Embryonic facial prominence (tissue), 1 donor: ENCODE results near the gene C2orf72.
"Not testable (repeated sequence)": the region's sequence is repeated elsewhere in the genome, so short reads cannot be mapped to it uniquely, and the experiment has no call there.

ENCODE experiments used
- DNase-seq: peaks from one replicate; pipeline ENCODE4 v3.0.0-alpha.2; 2016; ENCODE audit errors: extremely low spot score

The C2orf72 gene

DNA sequence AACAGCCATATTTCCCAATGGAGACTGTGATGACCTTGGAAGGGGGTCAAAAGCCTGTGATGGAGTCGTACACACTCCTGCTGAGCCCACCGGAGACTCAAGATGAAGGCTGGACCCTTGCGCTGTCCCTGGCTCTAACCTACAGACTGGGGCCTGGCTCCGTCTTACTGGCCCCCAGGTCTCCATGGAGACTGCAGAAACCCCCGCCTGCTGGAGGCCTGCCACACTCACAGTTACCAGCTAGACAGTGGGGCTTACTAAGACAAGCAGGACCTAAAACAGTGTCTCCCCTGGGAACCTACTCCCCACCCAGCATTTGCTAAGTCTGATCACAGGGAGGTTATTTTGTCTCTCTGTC lies 9.6 kb downstream of the C2orf72 start:
- DNase-seq = no peak

GRCh38 chr2:231047274-231047922 lies 10.1 kb downstream of the C2orf72 start:
- DNase-seq = no peak

GRCh38 chr2:231047923-231048915 lies 10.9 kb downstream of the C2orf72 start:
- no peak for DNase-seq

DNA sequence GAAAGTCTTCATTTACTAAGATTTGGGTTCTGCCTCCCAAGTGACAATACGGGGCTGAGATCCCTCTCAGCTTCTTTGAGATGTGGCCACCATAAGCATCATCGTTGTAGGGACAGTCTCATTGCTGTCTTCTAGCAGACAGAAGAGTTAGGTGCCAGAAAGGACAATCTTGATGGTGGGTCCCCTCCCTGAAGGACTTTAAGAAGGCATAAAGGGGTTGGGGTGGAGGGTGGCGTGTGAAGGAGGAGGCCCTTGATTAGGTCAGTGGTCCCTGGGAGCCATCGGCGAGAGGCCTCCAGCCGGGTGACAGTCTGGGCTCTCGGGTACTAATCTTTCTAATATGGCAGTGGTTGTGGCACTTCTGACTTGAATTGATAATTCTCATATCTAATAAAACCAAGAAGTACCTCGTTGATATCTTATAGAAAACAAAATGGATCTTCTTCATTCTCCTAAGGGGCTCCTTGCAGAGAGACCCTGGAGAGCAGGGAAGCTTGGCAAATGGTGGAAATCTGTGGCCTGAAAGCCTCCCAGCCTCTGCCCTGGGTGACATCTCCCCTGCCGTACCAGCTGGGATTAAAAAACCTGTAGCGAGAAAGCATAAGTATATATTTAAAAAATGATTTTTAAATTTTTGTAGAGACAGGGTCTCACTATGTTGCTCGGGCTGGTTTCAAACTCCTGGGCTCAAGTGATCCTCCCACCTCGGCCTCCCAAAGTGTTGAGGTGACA lies 12.1 kb downstream of the C2orf72 start:
- DNase-seq = no peak

DNA sequence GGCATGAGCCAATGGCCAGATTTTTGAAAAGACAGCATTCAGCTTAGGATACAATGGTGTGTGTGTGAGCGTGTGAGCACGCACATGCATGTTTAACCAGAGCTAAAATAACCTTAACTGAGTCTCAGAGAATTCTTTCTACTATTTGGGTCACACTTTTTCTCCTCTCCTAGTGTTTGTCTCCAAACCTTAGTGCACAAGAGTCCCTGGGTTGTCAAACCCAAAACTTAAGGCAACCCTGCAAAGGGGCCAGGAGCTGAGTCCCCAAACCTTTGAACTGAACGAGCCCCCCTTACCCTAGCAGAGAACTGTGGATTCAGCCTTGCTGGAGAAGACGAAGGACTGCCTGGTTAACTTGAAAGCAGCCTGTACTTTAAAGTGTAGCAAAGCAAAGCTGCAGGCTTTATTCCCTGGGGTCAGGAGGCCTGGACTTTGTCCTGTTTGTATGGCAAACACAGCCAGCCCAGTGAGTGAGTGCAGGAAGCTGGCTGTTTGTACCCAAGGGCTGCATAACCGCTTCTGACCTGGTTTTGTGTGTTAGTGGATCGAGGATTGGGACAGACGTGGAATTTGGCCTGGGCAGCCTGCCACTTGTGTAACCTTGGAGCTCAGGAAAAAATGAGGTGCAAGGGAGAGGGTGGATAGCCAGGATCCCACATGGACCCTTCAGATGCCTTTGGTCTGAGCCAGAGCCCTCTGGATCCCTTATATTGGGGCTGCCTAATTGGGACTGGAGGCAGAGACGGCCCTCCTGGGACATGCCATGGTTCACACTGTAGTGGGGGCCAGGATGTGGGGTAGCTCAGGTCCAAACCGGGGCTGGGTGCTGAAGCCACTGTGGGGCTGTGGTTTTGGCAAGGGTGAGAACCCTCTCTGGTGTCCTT lies 12.9 kb downstream of the C2orf72 start:
- no peak for DNase-seq

DNA sequence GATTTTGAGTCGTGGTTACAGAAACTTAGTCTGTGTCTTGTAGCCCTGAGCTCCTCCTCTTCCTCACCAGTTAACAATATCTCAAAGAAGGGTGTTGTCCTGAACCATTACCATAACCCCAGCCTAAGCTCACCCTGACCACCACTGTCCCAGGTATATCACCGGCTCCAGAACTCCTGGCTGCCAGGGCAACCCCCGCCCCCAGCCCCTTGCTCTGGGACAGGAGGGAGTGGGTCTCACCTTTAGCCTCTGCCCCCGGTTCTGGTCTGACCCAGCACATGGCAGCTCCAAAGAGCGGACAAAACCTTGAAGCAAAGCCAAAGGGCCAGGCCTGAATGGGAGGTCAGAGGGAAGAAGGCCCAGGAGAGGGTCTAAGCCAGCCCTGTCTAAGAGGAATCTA lies 13.8 kb downstream of the C2orf72 start:
- DNase-seq = no peak

DNA sequence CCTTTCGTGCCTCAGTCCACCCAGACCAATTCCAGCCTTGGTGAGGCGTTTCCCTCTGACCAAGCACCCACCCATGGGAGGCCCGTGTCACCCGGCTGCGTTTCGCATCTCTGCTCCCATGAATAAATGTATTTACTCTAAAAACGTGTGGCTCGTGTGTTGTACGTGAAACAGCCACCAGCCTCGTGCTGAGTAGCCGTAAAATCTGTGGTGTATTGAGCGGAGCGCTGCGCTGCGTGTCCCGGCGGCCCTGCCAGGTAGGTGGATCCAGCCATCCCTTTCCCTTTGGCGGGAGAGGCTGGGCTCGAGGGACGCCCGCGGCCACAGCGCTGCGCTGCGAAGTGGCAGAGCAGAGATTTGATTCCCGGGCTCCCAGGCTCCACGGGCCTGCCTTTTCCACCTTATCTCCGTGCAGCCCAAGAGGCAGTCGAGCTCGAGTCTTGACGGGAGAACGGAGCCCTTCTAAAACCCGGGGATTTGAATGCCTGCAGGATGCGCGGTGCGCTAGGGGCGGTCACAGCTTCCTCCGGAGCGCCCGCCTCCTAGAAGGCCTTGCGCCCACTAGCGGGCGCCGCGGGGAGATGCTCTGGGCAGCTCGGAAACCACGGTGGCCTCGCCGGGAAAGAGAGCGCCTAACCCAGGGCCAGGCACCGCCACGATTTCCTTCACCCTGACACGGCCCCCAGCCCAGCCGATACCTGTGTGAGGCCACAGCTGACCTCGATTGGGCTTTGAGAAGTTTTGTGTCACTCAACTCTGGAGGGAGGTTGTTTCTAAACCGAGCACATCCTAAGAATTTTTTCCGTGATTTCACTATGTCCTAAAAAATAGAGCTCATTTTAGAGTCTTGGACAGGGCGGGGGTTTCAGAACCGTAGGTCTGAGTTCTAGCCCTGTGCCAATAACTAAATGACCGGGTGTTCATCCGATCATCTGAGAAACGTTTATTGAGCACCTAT lies 15.4 kb downstream of the C2orf72 start:
- DNase-seq = peak; percentile 82

GRCh38 chr2:231053846-231054245 lies 16.5 kb downstream of the C2orf72 start:
- DNase-seq = no peak

DNA sequence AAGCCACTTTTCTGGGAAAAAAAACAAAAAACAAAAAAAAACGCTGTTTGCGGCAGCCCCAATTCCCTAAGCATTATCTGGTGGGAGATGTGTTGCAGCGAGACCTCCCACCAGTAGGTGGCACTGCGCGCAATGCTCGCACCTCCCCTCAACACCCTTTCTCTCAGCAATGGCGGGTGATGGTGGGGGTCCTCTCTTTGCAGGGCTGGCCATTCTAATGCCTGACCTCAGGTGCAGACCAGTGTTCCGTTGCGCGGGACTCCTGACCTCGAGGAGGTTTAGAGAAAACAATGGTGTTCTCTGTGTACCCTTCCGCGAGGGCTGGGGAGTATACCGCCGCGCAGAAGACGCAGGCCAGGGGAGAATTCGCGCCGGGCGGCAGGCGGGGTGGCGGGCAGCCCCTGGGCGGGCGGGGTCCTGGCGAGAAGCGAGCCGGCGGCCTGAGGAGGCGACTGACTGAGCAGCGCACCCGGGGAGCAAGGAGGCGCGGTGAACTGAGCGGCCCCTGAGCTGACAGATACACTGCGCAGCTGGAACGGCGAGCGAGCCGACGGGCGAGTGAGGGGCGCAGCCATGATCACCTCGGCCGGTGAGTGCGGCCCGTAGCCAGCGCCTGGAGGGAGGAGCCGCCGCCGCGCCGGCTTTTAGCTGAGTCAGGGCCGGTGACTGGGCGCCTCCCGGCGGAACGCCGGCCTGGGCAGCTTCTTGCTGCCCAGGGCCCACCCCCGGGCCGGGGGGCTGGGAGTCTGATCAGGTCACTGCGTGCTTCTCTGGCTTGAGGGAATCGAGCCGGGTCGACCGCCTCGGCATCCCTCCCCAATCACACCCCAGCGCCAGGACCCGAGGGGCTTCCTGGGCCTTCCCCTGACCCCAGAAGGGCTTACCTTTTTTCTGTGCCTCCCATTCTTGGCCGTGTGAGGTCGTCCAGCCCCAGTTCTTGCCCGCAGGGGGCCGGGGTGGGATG lies 19.4 kb downstream of the C2orf72 start, which contains the start of gene PSMD1:
TSS of gene PSMD1 (plus strand) at position 415 of the 964 bp plus-strand sequence. CDS start at position 574, 159 bp downstream.
- peak; percentile 80 for DNase-seq

- DNase-seq = no peak
Measured at GRCh38 chr2:231057590-231057989, 20.3 kb downstream of the C2orf72 start.

GRCh38 chr2:231058761-231059550 lies 21.6 kb downstream of the C2orf72 start:
- DNase-seq = no peak

- DNase-seq = no peak
Measured at GRCh38 chr2:231059756-231060155, 22.4 kb downstream of the C2orf72 start.

- no peak for DNase-seq
Measured at GRCh38 chr2:231062776-231063175, 25.5 kb downstream of the C2orf72 start.

- DNase-seq = no peak
Measured at GRCh38 chr2:231063347-231063746, 26.0 kb downstream of the C2orf72 start.

DNA sequence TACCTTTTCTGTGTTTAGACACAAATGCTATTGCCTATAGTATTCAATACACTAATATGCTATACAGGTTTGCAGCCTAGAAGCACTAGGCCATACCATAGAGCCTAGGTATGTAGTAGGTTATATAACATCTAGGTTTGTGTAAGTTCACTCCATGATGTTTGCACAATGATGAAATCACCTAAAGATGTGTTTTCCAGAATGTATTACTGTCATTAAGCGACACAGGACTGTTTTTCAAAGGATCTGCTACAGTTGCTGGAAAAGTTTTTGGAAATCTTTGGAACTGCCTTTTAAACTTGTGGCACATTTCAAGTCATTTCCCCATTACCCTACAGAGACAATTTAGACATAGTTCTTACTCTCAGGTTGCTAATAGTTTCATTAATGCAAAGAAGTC lies 28.6 kb downstream of the C2orf72 start:
- no peak for DNase-seq

- DNase-seq = not testable (repeated sequence)
Measured at GRCh38 chr2:231067531-231067930, 30.2 kb downstream of the C2orf72 start.

DNA sequence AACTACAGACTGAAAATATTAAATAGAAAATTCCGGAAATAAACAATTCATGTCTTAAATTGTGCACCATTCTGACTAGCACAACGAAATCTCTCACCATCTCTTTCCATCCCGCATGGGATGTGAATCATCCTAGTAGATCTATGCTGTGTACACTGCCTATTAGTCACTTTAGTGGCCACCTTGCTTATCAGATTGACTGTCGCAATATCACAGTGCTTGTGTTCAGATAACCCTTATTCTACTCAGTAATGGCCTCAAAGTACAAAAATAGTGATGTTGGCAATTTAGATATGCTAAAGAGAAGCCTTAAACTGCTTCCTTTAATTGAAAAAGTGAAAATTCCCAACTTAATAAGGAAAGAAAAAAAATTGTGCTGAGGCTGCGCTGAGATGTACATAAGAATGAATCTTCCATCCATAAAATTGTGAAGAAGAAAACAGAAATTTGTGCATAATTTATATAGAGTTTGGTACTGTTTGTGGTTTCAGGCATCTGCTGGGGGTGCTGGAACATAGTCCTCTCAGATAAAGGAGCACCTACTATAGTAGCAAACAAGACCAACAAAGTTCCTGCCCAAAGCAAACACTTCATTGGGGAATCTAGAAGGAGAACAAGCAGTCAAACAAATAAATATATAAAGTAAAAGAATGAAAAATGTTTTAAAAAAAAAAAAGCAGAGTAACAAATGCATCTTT lies 31.4 kb downstream of the C2orf72 start:
- DNase-seq = no peak
